B cell (primary cell): ENCODE data around the gene ESYT2. TPM values are rescaled to one million over a fixed set of nuclear protein-coding genes. Genes with fewer than 3 reads are reported as not detected.

Experiments used
- ATAC-seq: fragments of 200-7000 bp; cut with Tn5 transposase; one replicate; pipeline ENCODE4 v1.10.0; 2021; ENCODE audit warnings: low read depth, mild to moderate bottlenecking, moderate number of reproducible peaks, moderate library complexity
- CTCF ChIA-PET: fragments of 350-600 bp; sonication (Branson Sonifier 250); formaldehyde crosslinking; loops from one replicate; lab custom pipeline; 2021; ENCODE audit warnings: antibody characterized with exemption, inconsistent platforms; lab: Charles Lee
- POLR2A ChIA-PET: fragments of 350-600 bp; sonication (Branson Sonifier 250); formaldehyde crosslinking; loops from one replicate; lab custom pipeline; 2021; ENCODE audit warnings: antibody characterized with exemption; lab: Charles Lee
- DNase-seq: peaks from one replicate; pipeline ENCODE4 v3.0.0; 2013
- H2AFZ ChIP-seq: 2 replicates; pipeline ENCODE4 v1.6.1; 2012; ENCODE audit warnings: mild to moderate bottlenecking, low read depth, low read length; ENCODE audit not compliant: insufficient read depth, poor library complexity, severe bottlenecking
- H3K27ac ChIP-seq, 2 donors: 1 replicate in 1 of 2; 2 replicates in 1 of 2; pipeline ENCODE4 v1.5.1; 2012 to 2013; ENCODE audit warnings: low read length in 2 of 2, mild to moderate bottlenecking in 2 of 2, moderate library complexity in 1 of 2
- H3K27me3 ChIP-seq, 4 experiments: fragments of 200-600 bp in 1 of 4; sonication (generic) in 1 of 4; replicated peaks in 1 of 4; 1 replicate in 2 of 4; 2 replicates in 2 of 4; pipeline versions ENCODE4 v1.6.1 to v1.7.0; 2013 to 2016; ENCODE audit warnings: low read length in 3 of 4, mild to moderate bottlenecking in 2 of 4, mixed read lengths in 1 of 4, moderate library complexity in 1 of 4; ENCODE audit not compliant: insufficient read depth in 4 of 4, control insufficient read depth in 3 of 4; ENCODE audit errors: control extremely low read depth in 1 of 4
- H3K36me3 ChIP-seq, 2 experiments: replicated peaks in 1 of 2; 1 replicate in 1 of 2; 2 replicates in 1 of 2; pipeline versions ENCODE4 v1.6.1 to v1.7.1; 2013; ENCODE audit warnings: low read length in 1 of 2; ENCODE audit not compliant: insufficient read depth in 2 of 2, control insufficient read depth in 1 of 2; ENCODE audit errors: control extremely low read depth in 1 of 2, extremely low read depth in 1 of 2
- H3K4me1 ChIP-seq, 2 donors: fragments of 200-600 bp in 1 of 2; sonication (generic) in 1 of 2; 1 replicate in 1 of 2; 2 replicates in 1 of 2; pipeline versions ENCODE4 v1.5.1 to v1.6.1; 2013 to 2017; ENCODE audit warnings: low read length in 2 of 2; ENCODE audit not compliant: control insufficient read depth in 2 of 2, insufficient read depth in 2 of 2
- H3K4me2 ChIP-seq: replicated peaks from 2 replicates; pipeline ENCODE3; 2012; ENCODE audit warnings: mild to moderate bottlenecking, low read depth, low read length; ENCODE audit not compliant: poor library complexity, severe bottlenecking
- H3K4me3 ChIP-seq, 5 experiments: fragments of 200-600 bp in 1 of 5; sonication (generic) in 1 of 5; 1 replicate in 3 of 5; 2 replicates in 2 of 5; pipeline versions ENCODE4 v1.5.1 to v1.7.0; 2011 to 2016; ENCODE audit warnings: low read length in 4 of 5, mild to moderate bottlenecking in 4 of 5, low read depth in 2 of 5, control low read depth in 1 of 5, moderate library complexity in 1 of 5; ENCODE audit not compliant: insufficient read depth in 1 of 5; ENCODE audit errors: control extremely low read depth in 1 of 5, extremely low read depth in 1 of 5
- H3K79me2 ChIP-seq: fragments of 200-600 bp; sonication (generic); one replicate; pipeline ENCODE4 v1.6.0; 2016; ENCODE audit warnings: low read length; ENCODE audit not compliant: control insufficient read depth, insufficient read depth
- H3K9ac ChIP-seq: fragments of 200-600 bp; sonication (generic); 2 replicates; pipeline ENCODE4 v1.6.1; 2017; ENCODE audit warnings: mild to moderate bottlenecking, low read length, moderate library complexity
- H3K9me3 ChIP-seq, 3 donors: one replicate each; pipeline versions ENCODE4 v1.6.1 to v1.7.1; 2013; ENCODE audit warnings: low read length in 2 of 3; ENCODE audit not compliant: control insufficient read depth in 2 of 3, insufficient read depth in 1 of 3; ENCODE audit errors: control extremely low read depth in 1 of 3
- H4K20me1 ChIP-seq: 2 replicates; pipeline ENCODE4 v1.6.0; 2012; ENCODE audit warnings: mild to moderate bottlenecking, low read length; ENCODE audit not compliant: insufficient read depth, control insufficient read depth, poor library complexity, severe bottlenecking
- H3K27ac Mint-ChIP-seq: one replicate; pipeline ENCODE4 v1.8.0; 2021; ENCODE audit warnings: mixed read lengths
- H3K27me3 Mint-ChIP-seq: one replicate; pipeline ENCODE4 v1.8.0; 2021; ENCODE audit warnings: mixed read lengths
- H3K4me1 Mint-ChIP-seq: one replicate; pipeline ENCODE4 v1.8.0; 2021; ENCODE audit warnings: mixed read lengths
- H3K4me3 Mint-ChIP-seq: one replicate; pipeline ENCODE4 v1.8.0; 2021; ENCODE audit warnings: mixed read lengths
- H3K9me3 Mint-ChIP-seq: one replicate; pipeline ENCODE4 v1.8.0; 2022; ENCODE audit warnings: mixed read lengths; ENCODE audit not compliant: insufficient read depth
- EZH2 ChIP-seq: IDR thresholded peaks from 2 replicates; pipeline ENCODE4 v1.6.1; 2012; ENCODE audit warnings: borderline replicate concordance, low read depth, mild to moderate bottlenecking, moderate library complexity, low read length; ENCODE audit not compliant: insufficient read depth, poor library complexity, severe bottlenecking
- WGBS: methylation state at CpG from one replicate; pipeline ENCODE4 v1.1.5; 2013; ENCODE audit warnings: missing lambda C conversion rate; ENCODE audit not compliant: insufficient coverage; 5-methylcytosine and 5-hydroxymethylcytosine counted together
- intact Hi-C: fragments of 100-400 bp; cut with micrococcal nuclease; formaldehyde crosslinking; loops from one replicate; pipeline ENCODE4 v1.10.0; 2022
- polyA plus RNA-seq: library from polyadenylated mRNA; depleted of rRNA; stranded (reverse); fragments of >200 nt; gene quantifications from 2 replicates; pipeline ENCODE4 v1.2.3, GENCODE V29; 2012
- total RNA-seq, 2 donors: library from RNA; stranded (reverse); fragments of 120-200 nt in 1 of 2; gene quantifications; 1 replicate in 1 of 2; 2 replicates in 1 of 2; pipeline versions ENCODE4 v1.2.3 to v1.2.4, GENCODE V29; 2013 to 2022
- TF ChIP-seq, protein P1 (sequence below): fragments of 200-600 bp; IDR thresholded peaks from one replicate; pipeline ENCODE4 v1.8.0; 2022; ENCODE audit warnings: antibody characterized with exemption, mild to moderate bottlenecking

The ESYT2 gene
- total and polyA plus RNA-seq, 2 donors (not counting 1 experiment from before 2014, with no cell fraction given): 12.0 to 34.2 TPM

DNA sequence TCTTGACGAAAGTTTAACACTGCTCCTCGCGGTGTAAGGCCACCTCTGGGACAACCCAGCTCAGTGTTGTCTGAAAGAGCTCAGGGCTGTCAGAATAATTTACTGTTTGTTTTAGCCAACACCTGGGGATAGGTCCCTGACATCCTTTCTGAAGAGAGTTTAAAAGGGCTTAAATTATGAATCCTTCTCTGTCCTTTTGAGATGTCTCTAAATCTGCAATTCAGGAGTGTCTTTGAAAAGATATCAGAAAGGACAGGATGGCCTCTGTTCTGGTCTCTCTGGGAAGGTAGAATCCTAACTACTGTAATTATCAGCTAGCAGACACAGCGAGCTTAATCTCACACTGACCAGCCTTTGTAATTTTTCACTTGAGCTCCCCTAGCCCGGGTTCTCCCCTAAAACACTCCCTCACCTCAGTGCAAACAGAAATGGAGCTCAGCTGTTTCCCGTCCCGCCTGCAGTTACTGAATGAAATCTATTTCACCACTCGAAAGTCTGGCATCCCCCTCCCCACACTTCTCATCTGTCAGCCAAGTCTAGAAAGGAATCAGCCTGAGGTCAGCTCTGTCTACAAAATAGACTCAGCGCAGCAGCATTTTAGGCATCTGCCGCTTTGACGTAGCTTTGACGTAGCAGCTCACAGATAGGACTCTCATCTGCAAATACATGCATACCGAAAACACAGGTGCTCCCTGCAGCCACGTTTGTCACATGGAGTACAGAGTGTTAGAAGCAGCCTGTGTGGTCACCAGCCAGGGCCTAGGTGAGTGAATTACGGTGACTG lies 31.9 kb upstream of the ESYT2 start:
- Histone ChIP-seq H3K4me3 (no peak overlapping the region), H4K20me1 (no peaks in the 10 kb centered on the region), H3K4me2 (no peak overlapping the region), H3K36me3 (no peaks in the 10 kb centered on the region), H3K9me3 (no peaks in the 10 kb centered on the region), H3K27ac (no peak overlapping the region), H3K9ac (no peak overlapping the region), H3K79me2 (peaks cover 12% of the 10 kb centered on the region), H3K27me3 (no peaks in the 10 kb centered on the region), H3K4me1 (peaks cover 9 to 12% of the 10 kb centered on the region in 2 donors), H2AFZ (no peak overlapping the region)
- TF ChIP-seq, protein P1, sequence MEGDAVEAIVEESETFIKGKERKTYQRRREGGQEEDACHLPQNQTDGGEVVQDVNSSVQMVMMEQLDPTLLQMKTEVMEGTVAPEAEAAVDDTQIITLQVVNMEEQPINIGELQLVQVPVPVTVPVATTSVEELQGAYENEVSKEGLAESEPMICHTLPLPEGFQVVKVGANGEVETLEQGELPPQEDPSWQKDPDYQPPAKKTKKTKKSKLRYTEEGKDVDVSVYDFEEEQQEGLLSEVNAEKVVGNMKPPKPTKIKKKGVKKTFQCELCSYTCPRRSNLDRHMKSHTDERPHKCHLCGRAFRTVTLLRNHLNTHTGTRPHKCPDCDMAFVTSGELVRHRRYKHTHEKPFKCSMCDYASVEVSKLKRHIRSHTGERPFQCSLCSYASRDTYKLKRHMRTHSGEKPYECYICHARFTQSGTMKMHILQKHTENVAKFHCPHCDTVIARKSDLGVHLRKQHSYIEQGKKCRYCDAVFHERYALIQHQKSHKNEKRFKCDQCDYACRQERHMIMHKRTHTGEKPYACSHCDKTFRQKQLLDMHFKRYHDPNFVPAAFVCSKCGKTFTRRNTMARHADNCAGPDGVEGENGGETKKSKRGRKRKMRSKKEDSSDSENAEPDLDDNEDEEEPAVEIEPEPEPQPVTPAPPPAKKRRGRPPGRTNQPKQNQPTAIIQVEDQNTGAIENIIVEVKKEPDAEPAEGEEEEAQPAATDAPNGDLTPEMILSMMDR: no peak
- no peak for TF ChIP-seq EZH2
- H3K4me3 Mint-ChIP-seq: peak overlapping the region; percentile 1
- H3K27ac Mint-ChIP-seq: peak overlapping the region; percentile 11
- POLR2A ChIA-PET: no interaction called here
- peaks cover 35% of the 10 kb centered on the region for H3K4me1 Mint-ChIP-seq
- intact Hi-C loops: no loop called here
- H3K9me3 Mint-ChIP-seq: no peaks in the 10 kb centered on the region
- CTCF ChIA-PET: interaction anchor here (1.2 kb wide), 1 partner anchor 169 kb away, joined by 3 read pairs; no protein-coding TSS in a partner anchor
- WGBS: 78% methylated on average over 12 of the region's 15 CpGs
- DNase-seq: no peak
- H3K27me3 Mint-ChIP-seq: no peaks in the 10 kb centered on the region
- ATAC-seq: no peak

DNA sequence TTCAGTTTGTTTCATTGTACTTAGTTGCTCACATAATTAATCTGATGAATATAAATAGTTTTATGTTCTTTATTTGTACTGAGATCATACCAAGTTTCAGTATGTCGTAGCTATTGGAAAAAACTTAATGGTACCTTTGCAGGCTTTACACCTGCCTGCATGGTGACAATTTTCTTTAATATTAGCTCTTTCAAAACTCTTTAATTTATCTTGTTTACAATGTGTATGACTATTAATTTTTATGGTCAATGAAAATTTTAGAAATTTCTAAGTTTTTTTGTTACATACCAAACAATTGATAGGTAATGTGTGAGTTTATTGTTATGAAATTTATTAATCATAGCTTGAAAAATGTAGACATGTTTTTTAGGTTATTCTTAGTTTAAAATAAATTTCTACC lies 31.1 kb upstream of the ESYT2 start:
- H3K9me3 Mint-ChIP-seq: no peaks in the 10 kb centered on the region
- intact Hi-C loops: no loop called here
- no peaks in the 10 kb centered on the region for H3K27me3 Mint-ChIP-seq
- H3K27me3 ChIP-seq: no peaks in the 10 kb centered on the region
- no peak overlapping the region for H3K4me3 Mint-ChIP-seq
- H3K27ac ChIP-seq: no peak overlapping the region
- ATAC-seq (no peak), DNase-seq (no peak)
- no peaks in the 10 kb centered on the region for H4K20me1 ChIP-seq
- no peak for TF ChIP-seq EZH2
- TF ChIP-seq, protein P1: no peak
- no peak overlapping the region for H2AFZ ChIP-seq
- no CpG with 5 or more reads among the region's 1 CpG for WGBS
- no peaks in the 10 kb centered on the region for H3K9me3 ChIP-seq
- no peak overlapping the region for H3K27ac Mint-ChIP-seq
- H3K9ac ChIP-seq: no peak overlapping the region
- H3K4me3 ChIP-seq: no peak overlapping the region
- H3K4me1 ChIP-seq: peaks cover 9 to 14% of the 10 kb centered on the region in 2 donors
- H3K4me2 ChIP-seq: no peak overlapping the region
- H3K36me3 ChIP-seq: no peaks in the 10 kb centered on the region
- peaks cover 35% of the 10 kb centered on the region for H3K4me1 Mint-ChIP-seq
- ChIA-PET CTCF (interaction anchor here (1.2 kb wide), 1 partner anchor 169 kb away, joined by 3 read pairs; no protein-coding TSS in a partner anchor), POLR2A (no interaction called here)
- peaks cover 12% of the 10 kb centered on the region for H3K79me2 ChIP-seq
